Measurements from ENCODE around the gene ALDH1B1. TPM values are rescaled to one million over a fixed set of nuclear protein-coding genes. Genes with fewer than 3 reads are reported as not detected.
A peak's percentile ranks its signal among the peaks of the same experiment; 100 is the strongest.

The ALDH1B1 gene
- total and polyA plus RNA-seq, 2 of the 13 experiments (the other 11 are each of a cell fraction or from before 2014, with no cell fraction given): 45.1 to 125 TPM

GRCh38 chr9:38380872-38381534 lies 11.5 kb upstream of the ALDH1B1 start (continued):
- TF ChIP-seq, protein P1, sequence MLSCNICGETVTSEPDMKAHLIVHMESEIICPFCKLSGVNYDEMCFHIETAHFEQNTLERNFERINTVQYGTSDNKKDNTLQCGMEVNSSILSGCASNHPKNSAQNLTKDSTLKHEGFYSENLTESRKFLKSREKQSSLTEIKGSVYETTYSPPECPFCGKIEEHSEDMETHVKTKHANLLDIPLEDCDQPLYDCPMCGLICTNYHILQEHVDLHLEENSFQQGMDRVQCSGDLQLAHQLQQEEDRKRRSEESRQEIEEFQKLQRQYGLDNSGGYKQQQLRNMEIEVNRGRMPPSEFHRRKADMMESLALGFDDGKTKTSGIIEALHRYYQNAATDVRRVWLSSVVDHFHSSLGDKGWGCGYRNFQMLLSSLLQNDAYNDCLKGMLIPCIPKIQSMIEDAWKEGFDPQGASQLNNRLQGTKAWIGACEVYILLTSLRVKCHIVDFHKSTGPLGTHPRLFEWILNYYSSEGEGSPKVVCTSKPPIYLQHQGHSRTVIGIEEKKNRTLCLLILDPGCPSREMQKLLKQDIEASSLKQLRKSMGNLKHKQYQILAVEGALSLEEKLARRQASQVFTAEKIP (CRISPR knock-in tag; IDR thresholded peaks at IDR 0.05; ENCODE audit: borderline replicate concordance): no peak
- peak; percentile 68 for TF ChIP-seq RCOR2 (CRISPR knock-in tag; IDR thresholded peaks at IDR 0.05)
- peak; percentile 100 for TF ChIP-seq TEAD3 (CRISPR knock-in tag; optimal IDR thresholded peaks at IDR 0.05; ENCODE audit: borderline replicate concordance)
- peak; percentile 50; the same call in 1 of the 2 replicates for TF ChIP-seq ZNF281 (CRISPR knock-in tag; IDR thresholded peaks at IDR 0.05; ENCODE audit: borderline replicate concordance)
- TF ChIP-seq GZF1 (CRISPR knock-in tag; IDR thresholded peaks at IDR 0.05): no peak; the same call in 1 of the 2 replicates
- peak; percentile 81 for TF ChIP-seq USF2 (IDR thresholded peaks at IDR 0.05; ENCODE audit: low read depth, low read length)
- TF ChIP-seq USF2 (CRISPR knock-in tag; IDR thresholded peaks at IDR 0.05; ENCODE audit: borderline replicate concordance): peak; percentile 64; the same call in 1 of the 2 replicates
- peak; percentile 87 for TF ChIP-seq HMG20A (CRISPR knock-in tag; IDR thresholded peaks at IDR 0.05; ENCODE audit: borderline replicate concordance)
- TF ChIP-seq, protein P2, sequence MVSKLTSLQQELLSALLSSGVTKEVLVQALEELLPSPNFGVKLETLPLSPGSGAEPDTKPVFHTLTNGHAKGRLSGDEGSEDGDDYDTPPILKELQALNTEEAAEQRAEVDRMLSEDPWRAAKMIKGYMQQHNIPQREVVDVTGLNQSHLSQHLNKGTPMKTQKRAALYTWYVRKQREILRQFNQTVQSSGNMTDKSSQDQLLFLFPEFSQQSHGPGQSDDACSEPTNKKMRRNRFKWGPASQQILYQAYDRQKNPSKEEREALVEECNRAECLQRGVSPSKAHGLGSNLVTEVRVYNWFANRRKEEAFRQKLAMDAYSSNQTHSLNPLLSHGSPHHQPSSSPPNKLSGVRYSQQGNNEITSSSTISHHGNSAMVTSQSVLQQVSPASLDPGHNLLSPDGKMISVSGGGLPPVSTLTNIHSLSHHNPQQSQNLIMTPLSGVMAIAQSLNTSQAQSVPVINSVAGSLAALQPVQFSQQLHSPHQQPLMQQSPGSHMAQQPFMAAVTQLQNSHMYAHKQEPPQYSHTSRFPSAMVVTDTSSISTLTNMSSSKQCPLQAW (CRISPR knock-in tag; IDR thresholded peaks at IDR 0.05): peak; percentile 79
- peak; percentile 59; the same call in 1 of the 2 replicates for TF ChIP-seq ZNF629 (CRISPR knock-in tag; conservative IDR thresholded peaks at IDR 0.05)
- no peak for TF ChIP-seq ETV6 (CRISPR knock-in tag; conservative IDR thresholded peaks at IDR 0.05)
- no peak for TF ChIP-seq STAT5B (CRISPR knock-in tag; IDR thresholded peaks at IDR 0.05)
- TF ChIP-seq THAP9 (CRISPR knock-in tag; IDR thresholded peaks at IDR 0.05; ENCODE audit: borderline replicate concordance): peak; percentile 61; the same call in 1 of the 2 replicates
- TF ChIP-seq, protein P3, sequence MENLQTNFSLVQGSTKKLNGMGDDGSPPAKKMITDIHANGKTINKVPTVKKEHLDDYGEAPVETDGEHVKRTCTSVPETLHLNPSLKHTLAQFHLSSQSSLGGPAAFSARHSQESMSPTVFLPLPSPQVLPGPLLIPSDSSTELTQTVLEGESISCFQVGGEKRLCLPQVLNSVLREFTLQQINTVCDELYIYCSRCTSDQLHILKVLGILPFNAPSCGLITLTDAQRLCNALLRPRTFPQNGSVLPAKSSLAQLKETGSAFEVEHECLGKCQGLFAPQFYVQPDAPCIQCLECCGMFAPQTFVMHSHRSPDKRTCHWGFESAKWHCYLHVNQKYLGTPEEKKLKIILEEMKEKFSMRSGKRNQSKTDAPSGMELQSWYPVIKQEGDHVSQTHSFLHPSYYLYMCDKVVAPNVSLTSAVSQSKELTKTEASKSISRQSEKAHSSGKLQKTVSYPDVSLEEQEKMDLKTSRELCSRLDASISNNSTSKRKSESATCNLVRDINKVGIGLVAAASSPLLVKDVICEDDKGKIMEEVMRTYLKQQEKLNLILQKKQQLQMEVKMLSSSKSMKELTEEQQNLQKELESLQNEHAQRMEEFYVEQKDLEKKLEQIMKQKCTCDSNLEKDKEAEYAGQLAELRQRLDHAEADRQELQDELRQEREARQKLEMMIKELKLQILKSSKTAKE (CRISPR knock-in tag; IDR thresholded peaks at IDR 0.05; ENCODE audit: borderline replicate concordance): peak; percentile 64; the same call in 1 of the 2 replicates

Measured in HepG2 (cell line).